Panc1 (cell line): ENCODE results near the gene EPN1. TPM values are rescaled to one million over a fixed set of nuclear protein-coding genes. Genes with fewer than 3 reads are reported as not detected.

ENCODE experiments used
- ATAC-seq: fragments of 200-7000 bp; cut with Tn5 transposase; 2 replicates; pipeline ENCODE4 v1.9.1; 2020; ENCODE audit warnings: mild to moderate bottlenecking, moderate library complexity
- BruUV-seq: library from RNA; stranded (reverse); fragments of 400-500 nt; replicated peaks from 2 replicates; lab custom pipeline; 2021; lab: Mats Ljungman, UMichigan
- CTCF ChIA-PET: fragments of 300-600 bp; sonication (Branson Sonifier 250); formaldehyde crosslinking; loops from one replicate; lab custom pipeline; 2022; ENCODE audit warnings: antibody characterized with exemption; lab: Charles Lee
- POLR2A ChIA-PET: fragments of 300-600 bp; sonication (Branson Sonifier 250); formaldehyde crosslinking; loops from one replicate; lab custom pipeline; 2022; ENCODE audit warnings: antibody characterized with exemption; lab: Charles Lee
- DNase-seq: peaks from one replicate; pipeline ENCODE4 v3.0.0-alpha.2; 2010; ENCODE audit warnings: low read depth, low spot score
- H3K27ac ChIP-seq: 2 replicates; pipeline ENCODE4 v1.5.1; 2011; ENCODE audit warnings: mild to moderate bottlenecking, low read length, inconsistent platforms
- H3K27me3 ChIP-seq: fragments of 200-500 bp; sonication (Bioruptor generic); 2 replicates; pipeline ENCODE4 v1.6.0; 2014; ENCODE audit warnings: low read length, inconsistent platforms; ENCODE audit not compliant: control insufficient read depth, insufficient read depth
- H3K36me3 ChIP-seq: fragments of 200-500 bp; sonication (Bioruptor generic); 2 replicates; pipeline ENCODE4 v1.5.1; 2014; ENCODE audit warnings: inconsistent platforms, mild to moderate bottlenecking, low read length, moderate library complexity; ENCODE audit not compliant: control insufficient read depth, insufficient read depth
- H3K4me1 ChIP-seq: 2 replicates; pipeline ENCODE4 v1.5.1; 2011; ENCODE audit warnings: inconsistent platforms, mild to moderate bottlenecking, low read length, moderate library complexity; ENCODE audit not compliant: control insufficient read depth, insufficient read depth
- H3K4me3 ChIP-seq, 2 experiments: 2 replicates each; pipeline ENCODE4 v1.5.1; 2011 to 2012; ENCODE audit warnings: low read depth in 2 of 2, low read length in 2 of 2, mild to moderate bottlenecking in 2 of 2, inconsistent platforms in 1 of 2, moderate library complexity in 1 of 2
- H3K9me3 ChIP-seq: fragments of 200-500 bp; sonication (Bioruptor generic); 2 replicates; pipeline ENCODE4 v1.5.1; 2014; ENCODE audit warnings: low read depth, mild to moderate bottlenecking, inconsistent platforms, low read length, moderate library complexity; ENCODE audit not compliant: control insufficient read depth, insufficient read depth
- CTCF ChIP-seq: fragments of 450-650 bp; IDR thresholded peaks from 2 replicates; pipeline ENCODE4 v1.5.1; 2017; ENCODE audit warnings: mild to moderate bottlenecking
- POLR2AphosphoS5 ChIP-seq: IDR thresholded peaks from 2 replicates; pipeline ENCODE4 v1.6.1; 2012; ENCODE audit warnings: mild to moderate bottlenecking, low read depth, low read length, moderate library complexity
- SIN3A ChIP-seq: IDR thresholded peaks from 2 replicates; pipeline ENCODE4 v1.6.1; 2012; ENCODE audit warnings: low read depth, mild to moderate bottlenecking, low read length, moderate library complexity, borderline replicate concordance; ENCODE audit not compliant: insufficient read depth
- TCF7L2 ChIP-seq: IDR thresholded peaks from 2 replicates; pipeline ENCODE4 v1.6.1; 2011; ENCODE audit warnings: mild to moderate bottlenecking, low read depth, low read length, inconsistent platforms
- in situ Hi-C: cut with HindIII; loops from 2 replicates; pipeline ENCODE4 v1.10.0; 2016; ENCODE audit warnings: low sequenced_read_pairs, low pct_unique_long_range_greater_than_20kb
- intact Hi-C: fragments of 100-400 bp; cut with micrococcal nuclease; formaldehyde crosslinking; loops from one replicate; pipeline ENCODE4 v1.10.0; 2022; ENCODE audit not compliant: unreplicated experiment
- total RNA-seq: library from RNA; stranded (reverse); gene quantifications from one replicate; pipeline ENCODE4 v1.2.1, GENCODE V29; 2021; ENCODE audit not compliant: unreplicated experiment
- TF ChIP-seq, protein P1 (sequence below), 2 experiments: IDR thresholded peaks; 2 replicates each; pipeline ENCODE4 v1.6.1; 2011 to 2012; ENCODE audit warnings: low read depth in 2 of 2, control low read depth in 1 of 2, low read length in 1 of 2, mild to moderate bottlenecking in 1 of 2, moderate library complexity in 1 of 2; ENCODE audit not compliant: insufficient read depth in 1 of 2

Gene EPN1
- total RNA-seq, 1 experiment from 2014 or later: 361 TPM

- DNase-seq: no peak
- H3K27ac ChIP-seq: no peak overlapping the region
- ATAC-seq: no peak
- peaks cover 4% of the 10 kb centered on the region for H3K36me3 ChIP-seq
- H3K4me1 ChIP-seq: no peaks in the 10 kb centered on the region
- in situ Hi-C loops: no loop called here
- CTCF ChIA-PET: no interaction called here
- BruUV-seq: no TSS peak
- no peaks in the 10 kb centered on the region for H3K27me3 ChIP-seq
- TF ChIP-seq POLR2AphosphoS5: no peak
- TF ChIP-seq CTCF: no peak
- TF ChIP-seq TCF7L2: no peak
- TF ChIP-seq, protein P1, sequence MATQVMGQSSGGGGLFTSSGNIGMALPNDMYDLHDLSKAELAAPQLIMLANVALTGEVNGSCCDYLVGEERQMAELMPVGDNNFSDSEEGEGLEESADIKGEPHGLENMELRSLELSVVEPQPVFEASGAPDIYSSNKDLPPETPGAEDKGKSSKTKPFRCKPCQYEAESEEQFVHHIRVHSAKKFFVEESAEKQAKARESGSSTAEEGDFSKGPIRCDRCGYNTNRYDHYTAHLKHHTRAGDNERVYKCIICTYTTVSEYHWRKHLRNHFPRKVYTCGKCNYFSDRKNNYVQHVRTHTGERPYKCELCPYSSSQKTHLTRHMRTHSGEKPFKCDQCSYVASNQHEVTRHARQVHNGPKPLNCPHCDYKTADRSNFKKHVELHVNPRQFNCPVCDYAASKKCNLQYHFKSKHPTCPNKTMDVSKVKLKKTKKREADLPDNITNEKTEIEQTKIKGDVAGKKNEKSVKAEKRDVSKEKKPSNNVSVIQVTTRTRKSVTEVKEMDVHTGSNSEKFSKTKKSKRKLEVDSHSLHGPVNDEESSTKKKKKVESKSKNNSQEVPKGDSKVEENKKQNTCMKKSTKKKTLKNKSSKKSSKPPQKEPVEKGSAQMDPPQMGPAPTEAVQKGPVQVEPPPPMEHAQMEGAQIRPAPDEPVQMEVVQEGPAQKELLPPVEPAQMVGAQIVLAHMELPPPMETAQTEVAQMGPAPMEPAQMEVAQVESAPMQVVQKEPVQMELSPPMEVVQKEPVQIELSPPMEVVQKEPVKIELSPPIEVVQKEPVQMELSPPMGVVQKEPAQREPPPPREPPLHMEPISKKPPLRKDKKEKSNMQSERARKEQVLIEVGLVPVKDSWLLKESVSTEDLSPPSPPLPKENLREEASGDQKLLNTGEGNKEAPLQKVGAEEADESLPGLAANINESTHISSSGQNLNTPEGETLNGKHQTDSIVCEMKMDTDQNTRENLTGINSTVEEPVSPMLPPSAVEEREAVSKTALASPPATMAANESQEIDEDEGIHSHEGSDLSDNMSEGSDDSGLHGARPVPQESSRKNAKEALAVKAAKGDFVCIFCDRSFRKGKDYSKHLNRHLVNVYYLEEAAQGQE (IDR thresholded peaks at IDR 0.05; ENCODE audit: insufficient read depth in 1 of 2, low read depth in 2 of 2, low read length in 1 of 2): no peak
- no peak for TF ChIP-seq SIN3A
- H3K4me3 ChIP-seq: no peak overlapping the region
- H3K9me3 ChIP-seq: no peaks in the 10 kb centered on the region
- intact Hi-C loops: loop anchor here (10.0 kb wide), 1 partner anchor 104 kb away; no protein-coding TSS in a partner anchor
- POLR2A ChIA-PET: no interaction called here
These were observed 25.8 kb downstream of the EPN1 start for GRCh38 chr19:55700813-55701212.

- no peaks in the 10 kb centered on the region for H3K9me3 ChIP-seq
- H3K27me3 ChIP-seq: no peaks in the 10 kb centered on the region
- POLR2A ChIA-PET: no interaction called here
- BruUV-seq: no TSS peak
- no peak for DNase-seq
- H3K4me1 ChIP-seq: no peaks in the 10 kb centered on the region
- H3K27ac ChIP-seq: no peak overlapping the region
- no peak overlapping the region for H3K4me3 ChIP-seq
- TF ChIP-seq POLR2AphosphoS5 (no peak), CTCF (no peak), TCF7L2 (no peak), SIN3A (no peak)
- TF ChIP-seq, protein P1 (IDR thresholded peaks at IDR 0.05; ENCODE audit: insufficient read depth in 1 of 2, low read depth in 2 of 2, low read length in 1 of 2): no peak
- no peak for ATAC-seq
- intact Hi-C loops (loop anchor here (10.0 kb wide), 1 partner anchor 103 kb away; no protein-coding TSS in a partner anchor), in situ Hi-C loops (no loop called here)
- no peaks in the 10 kb centered on the region for H3K36me3 ChIP-seq
- CTCF ChIA-PET: no interaction called here
These were observed 27.2 kb downstream of the EPN1 start for GRCh38 chr19:55702131-55702627.
